Thymus (tissue), 11 donors: ENCODE measurements around the gene PPM1J. TPM values are rescaled to one million over a fixed set of nuclear protein-coding genes. Genes with fewer than 3 reads are reported as not detected.
"Not testable (repeated sequence)": the region's sequence is repeated elsewhere in the genome, so short reads cannot be mapped to it uniquely, and the experiment has no call there.

Experiments
- DNase-seq, 9 donors: peaks; one replicate each; pipeline ENCODE4 v3.0.0-alpha.2; 2013; ENCODE audit warnings: low spot score in 9 of 9, low read depth in 6 of 9, missing footprints in 1 of 9
- H3K27ac ChIP-seq, 2 donors: one replicate each; pipeline ENCODE4 v1.5.1; 2013; ENCODE audit warnings: control low read depth in 1 of 2, low read depth in 1 of 2, low read length in 1 of 2, mild to moderate bottlenecking in 1 of 2, moderate library complexity in 1 of 2
- H3K27me3 ChIP-seq, 2 donors: one replicate each; pipeline ENCODE4 v1.5.1; 2013; ENCODE audit warnings: low read length in 1 of 2; ENCODE audit not compliant: control insufficient read depth in 2 of 2, insufficient read depth in 1 of 2
- H3K36me3 ChIP-seq, 2 donors: one replicate each; pipeline ENCODE4 v1.5.1; 2013; ENCODE audit warnings: low read length in 1 of 2, mild to moderate bottlenecking in 1 of 2, moderate library complexity in 1 of 2; ENCODE audit not compliant: control insufficient read depth in 2 of 2, insufficient read depth in 2 of 2
- H3K4me1 ChIP-seq, 2 donors: one replicate each; pipeline ENCODE4 v1.5.1; 2013; ENCODE audit warnings: low read length in 2 of 2; ENCODE audit not compliant: control insufficient read depth in 2 of 2, insufficient read depth in 2 of 2
- H3K4me3 ChIP-seq, 2 donors: one replicate each; pipeline ENCODE4 v1.5.1; 2013; ENCODE audit warnings: low read length in 2 of 2, control low read depth in 1 of 2, mild to moderate bottlenecking in 1 of 2
- H3K9me3 ChIP-seq, 2 donors: one replicate each; pipeline ENCODE4 v1.5.1; 2013; ENCODE audit warnings: low read length in 1 of 2, mild to moderate bottlenecking in 1 of 2; ENCODE audit not compliant: control insufficient read depth in 2 of 2, insufficient read depth in 1 of 2
- WGBS: extraction: QIAGEN DNeasy Blood & Tissue Kit; methylation state at CpG from one replicate; pipeline ENCODE4 v1.1.7; 2013; 5-methylcytosine and 5-hydroxymethylcytosine counted together
- polyA plus RNA-seq: library from polyadenylated mRNA; stranded (reverse); fragments of 200-250 nt; gene quantifications from one replicate; pipeline ENCODE4 v1.2.3, GENCODE V29; 2013
- total RNA-seq: library from RNA; stranded (reverse); fragments of 120-200 nt; gene quantifications from one replicate; pipeline ENCODE4 v1.2.4, GENCODE V29; 2013
- donor health status: healthy.

PPM1J gene
- total and polyA plus RNA-seq, 2 donors = 1.7 to 8.4 TPM

DNA sequence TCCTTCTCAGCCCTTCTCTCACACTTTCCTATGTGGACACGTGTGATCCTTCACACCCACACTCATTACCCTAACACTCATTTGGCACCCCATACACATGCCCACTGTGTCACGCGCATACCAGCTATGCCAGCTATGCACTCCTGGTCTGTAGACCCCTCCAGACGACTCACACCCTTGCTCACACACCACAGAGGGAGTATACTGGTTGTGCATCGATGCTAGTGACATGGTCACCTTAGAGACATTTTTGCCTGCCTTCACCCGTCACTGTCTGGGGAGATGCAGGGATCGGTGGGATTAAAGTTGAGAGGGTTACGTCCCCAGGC lies 8.3 kb upstream of the PPM1J start:
- no peak for DNase-seq
- Histone ChIP-seq H3K4me3 (no peak overlapping the region), H3K9me3 (no peaks in the 10 kb centered on the region), H3K27ac (no peak overlapping the region), H3K4me1 (peaks cover 7 to 17% of the 10 kb centered on the region in 2 donors), H3K36me3 (no peaks in the 10 kb centered on the region), H3K27me3 (peaks cover 4 to 27% of the 10 kb centered on the region in 2 donors)
- 81% methylated on average over 8 of the region's 8 CpGs for WGBS

DNA sequence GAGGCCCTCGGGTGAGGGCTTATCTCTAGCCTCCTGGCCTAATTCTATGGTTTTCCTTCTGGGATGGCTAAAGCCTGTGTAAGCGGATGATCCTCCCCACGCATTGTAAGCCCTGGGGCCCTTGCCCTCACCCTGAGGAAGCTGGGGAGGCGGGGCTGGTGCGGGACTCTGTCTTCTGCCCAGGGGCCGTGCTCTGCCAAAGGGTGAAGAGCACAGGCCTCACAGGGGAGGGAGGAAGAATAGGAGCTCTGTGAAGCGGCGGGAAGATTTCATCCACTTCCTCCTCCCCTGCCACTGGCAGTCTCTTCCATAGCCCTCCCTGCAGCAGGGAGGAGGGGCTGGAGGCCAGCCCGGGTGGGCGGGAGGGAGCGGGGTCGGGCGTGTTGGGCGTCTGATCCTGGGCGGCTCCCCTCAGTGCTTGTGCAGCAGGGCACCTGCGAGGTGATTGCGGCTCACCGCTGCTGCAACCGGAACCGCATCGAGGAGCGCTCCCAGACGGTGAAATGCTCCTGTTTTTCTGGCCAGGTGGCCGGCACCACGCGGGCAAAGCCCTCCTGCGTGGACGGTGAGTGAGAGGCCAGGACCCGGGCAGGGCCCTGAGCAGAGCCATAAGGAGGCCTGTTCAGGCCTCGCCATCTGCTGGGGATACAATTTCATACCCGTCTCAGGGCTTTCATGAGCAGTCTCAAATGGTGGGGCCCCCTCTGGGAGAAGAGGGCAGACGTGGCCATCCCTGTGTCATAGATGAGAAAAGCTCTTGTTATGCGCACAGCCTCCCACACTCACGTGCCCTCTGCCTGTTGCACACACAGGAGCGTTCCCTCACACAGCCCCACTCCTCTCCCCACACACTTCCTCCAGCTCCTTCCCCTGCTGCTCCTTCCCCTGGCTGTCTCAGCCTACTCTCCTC lies 7.7 kb upstream of the PPM1J start:
- peak in 1 of 9 donors; percentile 26 for DNase-seq
- Histone ChIP-seq H3K4me1 (peaks cover 7 to 18% of the 10 kb centered on the region in 2 donors), H3K36me3 (no peaks in the 10 kb centered on the region), H3K27ac (no peak overlapping the region), H3K9me3 (no peaks in the 10 kb centered on the region), H3K27me3 (peaks cover 4 to 33% of the 10 kb centered on the region in 2 donors), H3K4me3 (no peak overlapping the region)
- 11% methylated on average over 35 of the region's 35 CpGs for WGBS

DNA sequence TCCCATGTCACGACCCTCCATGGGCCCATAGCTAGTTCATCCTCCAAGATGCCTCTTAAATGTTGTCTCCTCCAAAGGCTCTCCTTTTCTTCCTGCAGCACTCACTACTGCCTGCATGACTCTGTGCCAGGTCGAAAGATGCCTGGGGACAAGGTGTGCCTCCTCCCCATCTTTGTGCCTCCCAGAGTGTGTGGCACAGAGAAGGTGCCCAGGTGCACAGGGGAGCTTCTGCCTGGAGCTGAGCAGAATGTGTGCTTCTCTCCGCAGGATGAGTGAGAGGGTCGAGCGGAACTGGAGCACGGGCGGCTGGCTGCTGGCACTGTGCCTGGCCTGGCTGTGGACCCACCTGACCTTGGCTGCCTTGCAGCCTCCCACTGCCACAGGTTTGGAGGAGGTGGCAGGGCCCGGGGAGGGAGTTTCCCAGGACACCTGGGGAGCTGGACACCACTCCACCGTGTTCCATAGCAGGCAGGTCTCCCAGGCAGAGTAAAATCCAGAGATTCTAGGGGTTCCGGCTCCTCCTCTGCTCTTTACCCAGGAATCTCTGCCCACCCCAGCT lies 6.9 kb upstream of the PPM1J start:
- Histone ChIP-seq H3K36me3 (no peaks in the 10 kb centered on the region), H3K4me3 (no peak overlapping the region), H3K9me3 (no peaks in the 10 kb centered on the region), H3K4me1 (peaks cover 7 to 20% of the 10 kb centered on the region in 2 donors), H3K27me3 (peaks cover 4 to 41% of the 10 kb centered on the region in 2 donors), H3K27ac (no peak overlapping the region)
- DNase-seq = no peak
- 87% methylated on average over 10 of the region's 10 CpGs for WGBS

DNA sequence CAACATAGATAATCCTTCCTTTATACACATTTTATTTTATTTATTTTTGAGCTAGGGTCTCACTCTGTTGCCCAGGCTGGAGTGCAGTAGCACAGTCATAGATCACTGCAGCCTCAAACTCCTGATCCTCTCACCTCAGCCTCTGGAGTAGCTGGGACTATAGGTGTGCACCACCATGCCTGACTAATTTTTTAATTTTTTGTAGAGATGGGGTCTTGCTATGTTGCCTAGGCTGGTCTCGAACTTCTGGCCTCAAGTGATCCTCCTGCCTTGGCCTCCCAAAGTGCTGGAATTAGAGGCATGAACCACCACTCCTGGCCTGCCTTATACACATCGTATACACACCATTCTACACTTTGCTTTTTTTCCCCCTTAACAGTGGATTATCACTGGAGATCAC lies 6.2 kb upstream of the PPM1J start:
- H3K9me3 ChIP-seq, H3K27ac ChIP-seq, H3K36me3 ChIP-seq, H3K4me3 ChIP-seq, DNase-seq: not testable (repeated sequence)
- Histone ChIP-seq H3K27me3 (peaks cover 4 to 47% of the 10 kb centered on the region in 2 donors), H3K4me1 (peaks cover 7 to 21% of the 10 kb centered on the region in 2 donors)
- WGBS = 96% methylated on average over 2 of the region's 2 CpGs

DNA sequence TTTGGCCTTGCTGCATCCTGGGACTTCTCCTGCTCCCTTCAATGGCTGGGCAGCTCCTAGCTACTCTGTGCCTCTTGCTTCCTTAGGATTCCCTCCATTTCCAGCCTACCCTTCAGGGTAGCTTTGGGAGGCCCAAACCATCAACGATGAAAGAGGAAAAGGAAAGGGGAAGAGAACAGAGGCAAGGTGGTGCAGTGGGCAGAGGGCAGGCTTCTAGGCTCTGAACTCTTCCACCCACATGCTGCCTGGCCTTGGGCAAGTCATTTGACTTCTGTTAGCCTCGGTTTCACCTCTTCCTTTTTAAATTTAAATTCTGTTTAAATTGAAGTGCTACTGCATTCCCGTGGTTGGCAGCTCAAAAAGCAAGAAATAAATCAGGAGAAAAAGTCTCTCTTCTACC lies 5.7 kb upstream of the PPM1J start:
- H3K36me3 ChIP-seq = no peaks in the 10 kb centered on the region
- DNase-seq = no peak
- peaks cover 4 to 50% of the 10 kb centered on the region in 2 donors for H3K27me3 ChIP-seq
- no peaks in the 10 kb centered on the region for H3K9me3 ChIP-seq
- H3K27ac ChIP-seq = no peak overlapping the region
- H3K4me3 ChIP-seq = no peak overlapping the region
- peaks cover 10 to 26% of the 10 kb centered on the region in 2 donors for H3K4me1 ChIP-seq
- WGBS = 66% methylated on average over 3 of the region's 3 CpGs

DNA sequence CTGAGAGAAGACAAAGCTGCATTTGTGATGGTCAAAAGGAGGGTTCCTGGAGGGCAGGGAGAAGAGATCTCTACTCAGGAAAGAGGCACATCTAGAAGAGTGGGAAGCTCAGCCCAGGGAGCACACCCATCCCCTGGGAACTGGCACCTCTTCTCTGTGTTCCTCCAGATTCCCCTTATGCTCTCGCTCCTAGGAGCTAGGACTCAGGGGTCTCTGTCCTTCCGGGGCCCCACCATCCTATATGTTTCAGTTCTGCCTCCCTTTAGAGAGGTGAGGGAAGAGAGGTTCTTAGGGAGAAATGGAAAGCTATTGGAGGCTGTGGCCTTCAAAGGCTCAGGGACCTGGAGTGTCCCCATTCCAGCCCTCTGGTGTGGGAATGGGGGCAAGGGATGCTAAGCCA lies 4.6 kb upstream of the PPM1J start:
- Histone ChIP-seq H3K4me3 (no peak overlapping the region), H3K4me1 (peaks cover 14 to 33% of the 10 kb centered on the region in 2 donors), H3K9me3 (no peaks in the 10 kb centered on the region), H3K36me3 (no peaks in the 10 kb centered on the region), H3K27me3 (peaks cover 8 to 59% of the 10 kb centered on the region in 2 donors), H3K27ac (no peak overlapping the region)
- DNase-seq = no peak
- 96% methylated on average over 2 of the region's 2 CpGs for WGBS

DNA sequence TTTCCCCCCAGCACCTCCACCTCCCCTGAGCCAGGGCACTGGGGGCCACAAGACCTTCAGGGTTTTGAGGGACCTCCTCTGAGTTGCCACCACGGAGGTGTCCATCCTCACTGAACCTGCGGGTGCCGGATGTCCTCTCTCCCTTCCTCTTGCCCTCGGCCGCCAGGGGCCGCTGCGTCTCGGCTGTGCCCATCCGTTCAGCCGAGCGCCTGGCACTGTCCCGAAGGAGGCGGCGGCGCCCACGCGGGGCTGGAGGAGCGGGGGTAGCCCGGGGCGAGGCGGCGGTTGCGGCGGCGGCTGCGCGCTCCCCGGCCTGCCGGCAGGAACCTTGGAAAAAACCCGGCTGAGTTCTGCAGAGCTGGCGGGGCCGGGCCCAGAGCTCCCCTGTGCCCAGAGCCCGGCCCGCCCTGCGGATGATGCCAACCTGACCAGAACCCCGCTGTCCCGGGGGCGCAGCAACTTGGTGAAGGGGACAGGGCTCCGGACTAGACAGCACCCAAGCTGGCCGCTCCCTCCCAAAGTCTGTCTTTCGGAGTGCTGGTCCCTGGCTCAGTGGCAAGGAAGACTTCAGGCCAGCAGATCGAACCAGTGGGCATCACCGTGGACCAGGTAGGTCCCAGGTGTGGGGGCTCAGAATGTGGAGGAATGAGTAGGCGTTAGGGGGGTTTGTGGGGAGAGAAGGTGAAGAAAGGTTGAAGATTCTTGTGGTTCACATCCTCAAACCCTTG lies 3.7 kb upstream of the PPM1J start:
- Histone ChIP-seq H3K9me3 (no peaks in the 10 kb centered on the region), H3K36me3 (no peaks in the 10 kb centered on the region), H3K4me3 (no peak overlapping the region), H3K4me1 (peaks cover 14 to 42% of the 10 kb centered on the region in 2 donors), H3K27me3 (peaks cover 16 to 68% of the 10 kb centered on the region in 2 donors), H3K27ac (no peak overlapping the region)
- peak in 3 of 9 donors; percentile 60 to 73 (median 72) for DNase-seq
- 25% methylated on average over 44 of the region's 44 CpGs for WGBS

DNA sequence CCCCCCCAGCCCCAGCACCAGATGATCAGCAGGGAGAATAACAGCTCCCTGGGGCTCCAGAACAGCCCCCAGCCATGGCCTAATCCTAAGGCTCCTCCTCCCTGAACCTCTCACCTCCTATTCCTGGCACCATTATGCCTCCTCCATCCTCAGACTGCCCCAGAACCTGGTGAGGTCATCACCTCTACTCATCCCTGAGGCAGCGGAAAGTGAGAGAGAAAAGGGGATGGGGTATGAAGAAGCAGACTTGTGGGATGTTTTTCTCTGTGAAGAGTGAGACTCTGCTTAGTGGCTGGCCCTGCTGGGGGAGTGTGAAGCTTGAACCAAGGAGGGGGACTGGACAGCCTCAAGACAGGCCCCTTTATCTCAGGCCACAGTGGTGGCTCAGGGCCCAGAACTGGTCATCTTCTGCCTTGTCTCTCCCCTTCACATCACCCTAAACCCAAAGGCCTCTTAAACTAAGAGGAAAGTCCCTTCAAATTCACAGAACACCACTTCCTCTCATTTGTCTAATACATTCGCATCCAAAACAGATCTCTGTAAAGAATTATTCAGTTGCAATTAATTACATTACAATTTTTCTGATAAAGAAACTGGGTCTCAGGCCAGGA lies 2.2 kb upstream of the PPM1J start:
- DNase-seq = no peak
- Histone ChIP-seq H3K27ac (no peak overlapping the region), H3K4me3 (no peak overlapping the region), H3K36me3 (no peaks in the 10 kb centered on the region), H3K9me3 (no peaks in the 10 kb centered on the region), H3K27me3 (peaks cover 26 to 75% of the 10 kb centered on the region in 2 donors), H3K4me1 (peaks cover 9 to 31% of the 10 kb centered on the region in 2 donors)
- 97% methylated on average over 2 of the region's 2 CpGs for WGBS
